Measurements from ENCODE around the gene RWDD4. TPM values are rescaled to one million over a fixed set of nuclear protein-coding genes. Genes with fewer than 3 reads are reported as not detected.
"Not testable (repeated sequence)": the region's sequence is repeated elsewhere in the genome, so short reads cannot be mapped to it uniquely, and the experiment has no call there.

Gene RWDD4
- total and polyA plus RNA-seq, 2 donors = 25.6 to 26.1 TPM

DNA sequence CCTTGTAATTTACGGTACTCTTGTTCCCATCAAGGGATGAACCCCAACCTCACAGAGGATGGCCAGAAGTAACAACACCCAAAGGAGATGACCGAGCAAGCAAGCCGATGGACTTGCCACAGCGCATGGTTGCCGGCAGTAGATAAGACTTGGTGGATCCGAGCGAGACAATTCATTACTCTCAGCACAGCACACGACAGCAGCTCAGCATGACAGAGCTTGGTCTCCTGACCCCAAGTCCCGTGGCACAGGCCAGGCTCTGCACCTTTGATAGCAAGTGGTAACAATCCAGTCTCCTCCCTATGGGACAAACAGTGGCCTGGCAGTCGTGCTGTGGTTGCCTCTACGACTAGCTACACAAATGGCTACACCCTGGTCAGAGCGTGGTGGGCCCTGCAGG, 26.3 kb downstream of the RWDD4 start:
- no peak overlapping the region for H3K4me3 ChIP-seq (ENCODE audit: low read length in 2 of 2)
- no peak for DNase-seq (ENCODE audit: low read depth in 6 of 9, low spot score in 9 of 9)
- no peaks in the 10 kb centered on the region for H3K9me3 ChIP-seq (ENCODE audit: control insufficient read depth in 2 of 2, insufficient read depth in 1 of 2, low read length in 1 of 2)
- H3K4me1 ChIP-seq (ENCODE audit: control insufficient read depth in 2 of 2, insufficient read depth in 2 of 2, low read length in 2 of 2) = no peaks in the 10 kb centered on the region
- WGBS = 95% methylated on average over 12 of the region's 12 CpGs
- H3K36me3 ChIP-seq (ENCODE audit: control insufficient read depth in 2 of 2, insufficient read depth in 2 of 2, low read length in 1 of 2) = no peaks in the 10 kb centered on the region
- no peaks in the 10 kb centered on the region for H3K27me3 ChIP-seq (ENCODE audit: control insufficient read depth in 2 of 2, insufficient read depth in 1 of 2, low read length in 1 of 2)
- no peak overlapping the region for H3K27ac ChIP-seq (ENCODE audit: low read depth in 1 of 2, low read length in 1 of 2)

DNA sequence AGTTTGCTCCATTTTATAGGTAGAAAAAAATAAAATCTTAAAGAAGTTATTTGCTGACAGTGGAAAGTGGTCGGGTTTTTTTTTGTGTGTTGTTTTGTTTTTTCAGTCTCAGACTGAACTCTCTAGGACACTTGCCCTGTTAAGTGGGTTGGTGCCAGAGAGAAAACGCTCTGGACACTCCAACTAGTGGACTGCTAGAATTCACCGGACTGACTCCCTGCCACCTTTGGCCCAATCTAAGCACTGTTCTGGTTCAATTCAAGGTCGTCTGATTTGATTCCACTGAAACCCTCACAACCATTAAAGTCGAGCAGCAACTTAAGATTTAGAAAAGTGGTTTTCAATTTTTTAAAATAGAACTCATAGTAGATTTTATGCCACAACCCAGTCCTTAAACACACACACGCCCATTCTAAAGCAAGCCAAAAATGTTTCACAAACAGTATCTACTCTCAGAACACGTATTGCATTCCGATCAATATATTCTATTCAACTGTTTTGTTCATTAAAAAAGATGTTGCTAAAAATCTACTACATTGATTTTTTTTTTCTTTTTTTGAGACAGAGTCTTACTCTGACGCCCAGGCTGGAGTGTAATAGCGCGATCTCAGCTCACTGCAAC, 27.3 kb downstream of the RWDD4 start:
- H3K4me1 ChIP-seq (ENCODE audit: control insufficient read depth in 2 of 2, insufficient read depth in 2 of 2, low read length in 2 of 2) = no peaks in the 10 kb centered on the region
- DNase-seq (ENCODE audit: low read depth in 6 of 9, low spot score in 9 of 9) = no peak
- WGBS = 95% methylated on average over 11 of the region's 11 CpGs
- no peaks in the 10 kb centered on the region for H3K9me3 ChIP-seq (ENCODE audit: control insufficient read depth in 2 of 2, insufficient read depth in 1 of 2, low read length in 1 of 2)
- no peaks in the 10 kb centered on the region for H3K27me3 ChIP-seq (ENCODE audit: control insufficient read depth in 2 of 2, insufficient read depth in 1 of 2, low read length in 1 of 2)
- H3K27ac ChIP-seq (ENCODE audit: low read depth in 1 of 2, low read length in 1 of 2) = no peak overlapping the region
- H3K4me3 ChIP-seq (ENCODE audit: low read length in 2 of 2) = no peak overlapping the region
- no peaks in the 10 kb centered on the region for H3K36me3 ChIP-seq (ENCODE audit: control insufficient read depth in 2 of 2, insufficient read depth in 2 of 2, low read length in 1 of 2)

DNA sequence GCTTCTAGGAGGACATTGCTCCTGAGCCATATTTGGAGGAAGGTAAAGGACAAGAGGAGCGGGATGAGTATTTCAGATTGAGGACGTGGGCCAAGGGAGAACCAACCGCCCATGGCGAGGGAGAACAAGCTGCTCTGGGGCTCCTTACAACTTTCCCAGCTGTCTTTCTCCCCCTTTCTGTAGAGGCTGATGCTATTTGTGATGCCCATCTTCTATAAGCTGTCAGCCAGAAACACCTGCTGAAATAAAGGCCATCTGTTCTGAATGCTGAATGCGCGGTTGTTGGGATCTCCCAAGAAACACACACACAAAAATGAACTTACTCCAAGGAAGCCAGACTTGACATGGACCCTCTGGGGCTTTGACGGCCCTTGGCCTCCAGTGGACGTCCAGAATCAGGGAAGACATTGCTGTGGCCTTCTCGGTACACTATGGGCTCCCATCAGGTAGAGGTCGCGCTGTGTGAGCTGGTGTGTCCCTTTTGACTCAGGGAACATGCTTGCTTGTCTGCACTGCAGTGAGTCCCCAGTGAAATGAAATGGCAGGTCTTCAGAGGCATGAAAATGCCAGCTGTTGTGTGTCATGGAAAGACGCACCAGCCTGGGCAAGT, 30.9 kb downstream of the RWDD4 start:
- Histone ChIP-seq H3K4me3 (ENCODE audit: low read length in 2 of 2) (no peak overlapping the region), H3K27me3 (ENCODE audit: control insufficient read depth in 2 of 2, insufficient read depth in 1 of 2, low read length in 1 of 2) (no peaks in the 10 kb centered on the region), H3K36me3 (ENCODE audit: control insufficient read depth in 2 of 2, insufficient read depth in 2 of 2, low read length in 1 of 2) (no peaks in the 10 kb centered on the region), H3K27ac (ENCODE audit: low read depth in 1 of 2, low read length in 1 of 2) (no peak overlapping the region), H3K9me3 (ENCODE audit: control insufficient read depth in 2 of 2, insufficient read depth in 1 of 2, low read length in 1 of 2) (no peaks in the 10 kb centered on the region), H3K4me1 (ENCODE audit: control insufficient read depth in 2 of 2, insufficient read depth in 2 of 2, low read length in 2 of 2) (no peaks in the 10 kb centered on the region)
- 86% methylated on average over 12 of the region's 12 CpGs for WGBS
- no peak for DNase-seq (ENCODE audit: low read depth in 6 of 9, low spot score in 9 of 9)

DNA sequence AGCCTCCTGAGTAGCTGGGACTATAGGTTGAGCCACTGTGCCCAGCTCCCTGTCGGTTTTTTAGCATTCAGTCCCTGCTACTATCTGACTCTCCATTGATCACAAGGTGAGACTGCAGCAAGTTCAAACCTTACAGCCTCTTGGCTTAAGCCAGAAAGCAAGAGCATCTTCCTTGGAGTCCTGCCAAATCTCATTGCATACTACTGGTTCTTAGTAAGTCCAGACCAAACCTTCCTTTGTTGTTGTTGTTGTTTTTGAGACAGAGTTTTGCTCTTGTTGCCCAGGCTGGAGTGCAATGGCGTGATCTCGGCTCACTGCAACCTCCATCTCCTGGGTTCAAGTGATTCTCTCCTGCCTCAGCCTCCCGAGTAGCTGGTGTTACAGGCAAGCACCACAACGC, 31.7 kb downstream of the RWDD4 start:
- H3K27me3 ChIP-seq (ENCODE audit: control insufficient read depth in 2 of 2, insufficient read depth in 1 of 2, low read length in 1 of 2); H3K9me3 ChIP-seq (ENCODE audit: control insufficient read depth in 2 of 2, insufficient read depth in 1 of 2, low read length in 1 of 2); DNase-seq (ENCODE audit: low read depth in 6 of 9, low spot score in 9 of 9); H3K4me1 ChIP-seq (ENCODE audit: control insufficient read depth in 2 of 2, insufficient read depth in 2 of 2, low read length in 2 of 2); H3K27ac ChIP-seq (ENCODE audit: low read depth in 1 of 2, low read length in 1 of 2); H3K36me3 ChIP-seq (ENCODE audit: control insufficient read depth in 2 of 2, insufficient read depth in 2 of 2, low read length in 1 of 2); H3K4me3 ChIP-seq (ENCODE audit: low read length in 2 of 2): not testable (repeated sequence)
- 96% methylated on average over 5 of the region's 5 CpGs for WGBS

DNA sequence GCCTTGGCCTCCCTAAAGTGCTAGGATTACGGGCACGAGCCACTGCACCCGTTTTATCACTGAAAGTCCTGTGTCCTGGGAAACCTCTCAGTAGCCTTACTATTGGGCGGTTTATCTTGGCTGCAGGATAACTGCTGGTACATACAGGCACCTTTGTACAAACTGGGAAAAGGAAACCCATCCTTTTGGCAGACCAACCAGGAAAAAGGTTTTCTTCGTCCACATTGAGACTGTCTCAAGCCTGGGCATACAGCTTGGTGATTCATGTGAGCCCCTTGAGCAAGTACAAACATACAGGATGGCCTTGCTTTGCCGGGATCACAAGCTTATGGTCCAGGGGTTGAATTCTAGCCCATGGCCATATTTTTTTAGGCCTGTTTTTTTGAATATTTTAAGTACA, 32.8 kb downstream of the RWDD4 start:
- no peaks in the 10 kb centered on the region for H3K36me3 ChIP-seq (ENCODE audit: control insufficient read depth in 2 of 2, insufficient read depth in 2 of 2, low read length in 1 of 2)
- no peaks in the 10 kb centered on the region for H3K4me1 ChIP-seq (ENCODE audit: control insufficient read depth in 2 of 2, insufficient read depth in 2 of 2, low read length in 2 of 2)
- no peak overlapping the region for H3K27ac ChIP-seq (ENCODE audit: low read depth in 1 of 2, low read length in 1 of 2)
- no peaks in the 10 kb centered on the region for H3K27me3 ChIP-seq (ENCODE audit: control insufficient read depth in 2 of 2, insufficient read depth in 1 of 2, low read length in 1 of 2)
- 96% methylated on average over 6 of the region's 6 CpGs for WGBS
- no peak for DNase-seq (ENCODE audit: low read depth in 6 of 9, low spot score in 9 of 9)
- H3K4me3 ChIP-seq (ENCODE audit: low read length in 2 of 2) = no peak overlapping the region
- H3K9me3 ChIP-seq (ENCODE audit: control insufficient read depth in 2 of 2, insufficient read depth in 1 of 2, low read length in 1 of 2) = no peaks in the 10 kb centered on the region

DNA sequence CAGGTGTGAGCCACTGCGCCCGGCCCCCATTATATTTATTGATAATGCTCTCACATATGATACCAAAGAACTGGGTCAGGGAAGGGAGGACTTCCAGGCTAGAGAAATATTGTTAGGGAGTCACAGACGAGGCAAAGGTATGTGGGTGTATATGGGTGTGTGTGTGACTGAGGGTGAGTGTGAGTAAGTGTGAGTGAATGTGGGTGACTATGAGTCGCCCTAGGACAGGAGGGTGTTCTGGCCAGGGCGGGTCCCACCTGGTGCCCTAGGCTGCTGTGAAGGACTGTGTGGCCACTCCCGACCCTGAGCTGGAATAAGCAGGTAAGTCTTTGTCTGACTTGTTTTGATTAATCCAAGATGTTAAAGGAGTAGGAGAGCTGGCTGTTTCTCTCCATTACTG, 34.4 kb downstream of the RWDD4 start:
- Histone ChIP-seq H3K4me3 (ENCODE audit: low read length in 2 of 2) (no peak overlapping the region), H3K27me3 (ENCODE audit: control insufficient read depth in 2 of 2, insufficient read depth in 1 of 2, low read length in 1 of 2) (no peaks in the 10 kb centered on the region), H3K27ac (ENCODE audit: low read depth in 1 of 2, low read length in 1 of 2) (no peak overlapping the region), H3K4me1 (ENCODE audit: control insufficient read depth in 2 of 2, insufficient read depth in 2 of 2, low read length in 2 of 2) (no peaks in the 10 kb centered on the region), H3K36me3 (ENCODE audit: control insufficient read depth in 2 of 2, insufficient read depth in 2 of 2, low read length in 1 of 2) (no peaks in the 10 kb centered on the region), H3K9me3 (ENCODE audit: control insufficient read depth in 2 of 2, insufficient read depth in 1 of 2, low read length in 1 of 2) (no peaks in the 10 kb centered on the region)
- WGBS = 97% methylated on average over 6 of the region's 6 CpGs
- DNase-seq (ENCODE audit: low read depth in 6 of 9, low spot score in 9 of 9) = no peak

DNA sequence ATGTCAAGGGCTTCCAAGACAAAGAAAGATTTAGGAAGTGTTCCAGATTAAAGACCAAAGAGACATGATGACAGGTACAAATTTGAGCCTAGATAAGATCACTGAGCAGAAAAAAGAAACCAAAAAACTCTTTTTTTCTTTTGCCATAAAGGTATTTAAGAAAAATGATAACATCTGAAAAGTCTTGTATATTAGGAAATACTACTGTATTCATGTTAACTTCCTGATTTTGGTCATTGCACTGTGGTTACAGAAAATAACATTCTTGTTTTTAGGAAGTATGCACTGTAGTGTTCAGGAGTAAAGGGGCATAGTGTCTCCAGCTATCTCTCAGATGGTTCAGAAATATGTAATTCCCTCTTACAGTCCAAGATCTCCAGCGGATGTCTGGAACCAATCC, 37.1 kb downstream of the RWDD4 start:
- WGBS = 28% methylated on average over 1 of the region's 1 CpG
- H3K4me1 ChIP-seq (ENCODE audit: control insufficient read depth in 2 of 2, insufficient read depth in 2 of 2, low read length in 2 of 2) = no peaks in the 10 kb centered on the region
- H3K4me3 ChIP-seq (ENCODE audit: low read length in 2 of 2) = no peak overlapping the region
- H3K27ac ChIP-seq (ENCODE audit: low read depth in 1 of 2, low read length in 1 of 2) = no peak overlapping the region
- no peaks in the 10 kb centered on the region for H3K36me3 ChIP-seq (ENCODE audit: control insufficient read depth in 2 of 2, insufficient read depth in 2 of 2, low read length in 1 of 2)
- no peaks in the 10 kb centered on the region for H3K9me3 ChIP-seq (ENCODE audit: control insufficient read depth in 2 of 2, insufficient read depth in 1 of 2, low read length in 1 of 2)
- H3K27me3 ChIP-seq (ENCODE audit: control insufficient read depth in 2 of 2, insufficient read depth in 1 of 2, low read length in 1 of 2) = no peaks in the 10 kb centered on the region
- DNase-seq (ENCODE audit: low read depth in 6 of 9, low spot score in 9 of 9) = no peak

DNA sequence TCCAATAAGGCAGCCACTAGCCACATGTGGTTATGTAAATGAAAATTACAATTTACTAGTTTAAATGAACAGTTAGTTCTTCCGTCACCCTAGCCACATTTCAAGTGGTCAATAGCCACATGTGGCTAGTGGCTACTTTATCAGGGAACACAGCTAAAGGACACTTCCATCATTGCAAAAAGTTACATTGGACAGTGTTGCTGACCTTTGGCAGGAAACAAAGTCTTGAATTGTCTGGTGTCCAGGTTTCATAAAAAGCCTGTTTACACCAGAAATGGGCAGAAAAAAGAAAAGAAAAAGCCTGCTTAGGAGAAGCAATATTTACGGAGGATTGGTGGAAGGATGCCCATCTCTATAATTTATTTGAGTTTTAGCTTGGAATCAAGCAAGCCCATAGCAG, 38.6 kb downstream of the RWDD4 start:
- 78% methylated on average over 2 of the region's 2 CpGs for WGBS
- Histone ChIP-seq H3K27ac (ENCODE audit: low read depth in 1 of 2, low read length in 1 of 2) (no peak overlapping the region), H3K4me3 (ENCODE audit: low read length in 2 of 2) (no peak overlapping the region), H3K9me3 (ENCODE audit: control insufficient read depth in 2 of 2, insufficient read depth in 1 of 2, low read length in 1 of 2) (no peaks in the 10 kb centered on the region), H3K4me1 (ENCODE audit: control insufficient read depth in 2 of 2, insufficient read depth in 2 of 2, low read length in 2 of 2) (no peaks in the 10 kb centered on the region), H3K27me3 (ENCODE audit: control insufficient read depth in 2 of 2, insufficient read depth in 1 of 2, low read length in 1 of 2) (no peaks in the 10 kb centered on the region), H3K36me3 (ENCODE audit: control insufficient read depth in 2 of 2, insufficient read depth in 2 of 2, low read length in 1 of 2) (no peaks in the 10 kb centered on the region)
- DNase-seq (ENCODE audit: low read depth in 6 of 9, low spot score in 9 of 9) = no peak

DNA sequence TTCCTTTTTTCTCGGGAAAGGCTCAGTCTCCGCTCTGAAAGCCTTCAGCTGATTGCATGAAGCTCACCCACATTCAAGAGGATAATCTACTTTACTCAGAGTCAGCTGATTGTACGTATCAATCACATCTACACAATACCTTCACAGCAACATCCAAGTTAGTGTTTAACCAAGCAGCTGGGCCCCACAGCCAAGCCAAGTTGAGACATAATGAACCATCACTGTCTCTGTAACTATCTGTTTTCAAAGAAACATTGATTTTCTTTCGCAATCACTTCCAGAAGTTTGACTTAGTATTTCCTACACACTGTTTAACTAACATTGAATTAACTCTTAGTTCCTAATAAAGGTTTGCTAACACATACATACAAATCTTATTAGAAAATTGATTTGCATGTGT, 40.3 kb downstream of the RWDD4 start:
- WGBS = 93% methylated on average over 4 of the region's 4 CpGs
- Histone ChIP-seq H3K27ac (ENCODE audit: low read depth in 1 of 2, low read length in 1 of 2) (no peak overlapping the region), H3K36me3 (ENCODE audit: control insufficient read depth in 2 of 2, insufficient read depth in 2 of 2, low read length in 1 of 2) (no peaks in the 10 kb centered on the region), H3K4me3 (ENCODE audit: low read length in 2 of 2) (no peak overlapping the region), H3K27me3 (ENCODE audit: control insufficient read depth in 2 of 2, insufficient read depth in 1 of 2, low read length in 1 of 2) (no peaks in the 10 kb centered on the region), H3K4me1 (ENCODE audit: control insufficient read depth in 2 of 2, insufficient read depth in 2 of 2, low read length in 2 of 2) (no peaks in the 10 kb centered on the region), H3K9me3 (ENCODE audit: control insufficient read depth in 2 of 2, insufficient read depth in 1 of 2, low read length in 1 of 2) (no peaks in the 10 kb centered on the region)
- no peak for DNase-seq (ENCODE audit: low read depth in 6 of 9, low spot score in 9 of 9)

Measured in thymus (tissue), 11 donors.